Activated CD4-positive, CD25-positive, alpha-beta regulatory T cell treated with anti-CD3 and anti-CD28 coated beads, Interleukin-2, amount 50 U/mL, for 16 hours (primary cell): Measurements from ENCODE around the gene EXTL1.

Source experiments
- DNase-seq: peaks from one replicate; pipeline ENCODE4 v3.0.0-alpha.2; 2020; ENCODE audit warnings: low read depth, low spot score

The EXTL1 gene

GRCh38 chr1:26025060-26025459 lies 3.5 kb downstream of the EXTL1 start:
- no peak for DNase-seq

GRCh38 chr1:26025517-26025916 lies 3.9 kb downstream of the EXTL1 start:
- DNase-seq: no peak

GRCh38 chr1:26027716-26028489 lies 6.3 kb downstream of the EXTL1 start:
- no peak for DNase-seq

DNA sequence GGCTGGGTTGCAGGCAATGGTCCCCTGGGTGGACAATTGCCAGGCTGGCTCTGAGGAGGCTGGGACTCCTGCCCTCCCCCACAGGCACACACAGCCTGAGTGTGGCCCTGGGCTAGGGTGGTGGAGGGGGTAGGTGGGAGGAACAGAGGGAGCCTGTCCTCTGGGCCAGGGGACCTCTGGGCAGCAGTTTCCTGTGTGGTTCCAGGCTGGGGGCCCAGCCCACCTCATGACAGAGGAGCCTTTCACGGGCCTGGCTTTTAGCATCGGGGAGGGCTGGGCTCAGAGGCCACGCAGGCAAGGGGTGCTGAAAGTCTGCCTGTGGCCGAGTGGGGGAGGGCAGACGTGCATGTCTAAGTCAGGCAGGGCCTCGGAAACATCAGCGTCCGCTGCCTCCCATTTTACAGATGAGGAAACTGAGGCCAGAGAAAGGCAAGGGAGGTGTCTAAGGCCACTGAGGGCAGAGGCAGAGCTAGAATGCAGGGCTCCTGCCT lies 7.0 kb downstream of the EXTL1 start:
- DNase-seq: no peak

- DNase-seq: no peak
Observed at GRCh38 chr1:26029054-26029863, 7.7 kb downstream of the EXTL1 start.

GRCh38 chr1:26029864-26030481 lies 8.4 kb downstream of the EXTL1 start:
- no peak for DNase-seq

DNA sequence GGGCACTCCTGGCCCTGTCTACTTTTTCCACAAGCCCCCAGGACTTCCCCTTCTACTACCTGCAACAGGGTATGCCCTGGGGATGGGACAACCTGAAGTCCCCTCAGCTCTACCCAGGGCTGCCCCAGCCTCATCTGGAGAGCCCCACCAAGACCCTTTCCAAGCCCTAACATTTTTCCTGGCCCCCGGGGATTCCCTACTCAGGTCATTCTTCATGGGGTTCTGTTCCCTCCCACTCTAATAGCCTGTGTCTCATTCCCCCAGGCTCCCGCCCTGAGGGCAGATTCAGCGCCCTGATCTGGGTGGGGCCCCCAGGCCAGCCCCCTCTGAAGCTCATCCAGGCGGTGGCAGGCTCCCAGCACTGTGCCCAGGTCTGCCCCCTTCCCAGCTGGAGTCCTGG lies 9.6 kb downstream of the EXTL1 start:
- DNase-seq: no peak

GRCh38 chr1:26031611-26032220 lies 10.1 kb downstream of the EXTL1 start:
- DNase-seq: no peak

DNA sequence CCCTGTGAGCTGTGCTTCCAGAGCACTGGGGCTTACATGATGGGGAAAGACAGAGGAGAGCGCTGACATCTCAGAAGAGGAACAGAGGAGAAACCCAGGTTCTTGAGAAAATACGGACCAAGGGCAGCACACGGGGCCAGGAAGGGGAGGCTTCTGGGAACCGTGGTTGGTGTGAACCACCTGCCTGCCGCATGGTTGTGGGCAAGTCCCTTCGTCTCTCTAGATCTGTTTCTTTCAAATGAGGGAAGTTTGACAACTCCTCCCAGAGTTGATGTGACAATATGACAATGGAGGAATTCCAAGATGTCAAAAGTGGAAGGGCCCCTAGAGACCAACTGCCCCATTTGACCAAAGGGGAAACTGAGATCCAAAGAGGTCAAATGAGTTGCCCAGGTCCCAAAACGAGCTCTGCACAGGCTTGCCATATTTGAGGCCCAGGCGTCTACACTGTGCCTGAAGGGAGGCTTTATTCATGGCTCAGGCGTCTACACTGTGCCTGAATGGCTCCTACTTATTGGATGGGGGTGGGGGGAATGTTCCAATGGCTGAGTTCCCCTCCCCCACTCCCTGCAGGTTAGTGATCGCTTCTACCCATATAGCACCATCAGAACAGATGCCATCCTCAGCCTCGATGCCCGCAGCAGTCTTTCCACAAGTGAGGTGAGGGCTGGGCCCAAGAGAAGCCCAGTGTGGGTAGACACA lies 11.2 kb downstream of the EXTL1 start:
- no peak for DNase-seq

GRCh38 chr1:26034504-26035202 lies 13.1 kb downstream of the EXTL1 start:
- no peak for DNase-seq

DNA sequence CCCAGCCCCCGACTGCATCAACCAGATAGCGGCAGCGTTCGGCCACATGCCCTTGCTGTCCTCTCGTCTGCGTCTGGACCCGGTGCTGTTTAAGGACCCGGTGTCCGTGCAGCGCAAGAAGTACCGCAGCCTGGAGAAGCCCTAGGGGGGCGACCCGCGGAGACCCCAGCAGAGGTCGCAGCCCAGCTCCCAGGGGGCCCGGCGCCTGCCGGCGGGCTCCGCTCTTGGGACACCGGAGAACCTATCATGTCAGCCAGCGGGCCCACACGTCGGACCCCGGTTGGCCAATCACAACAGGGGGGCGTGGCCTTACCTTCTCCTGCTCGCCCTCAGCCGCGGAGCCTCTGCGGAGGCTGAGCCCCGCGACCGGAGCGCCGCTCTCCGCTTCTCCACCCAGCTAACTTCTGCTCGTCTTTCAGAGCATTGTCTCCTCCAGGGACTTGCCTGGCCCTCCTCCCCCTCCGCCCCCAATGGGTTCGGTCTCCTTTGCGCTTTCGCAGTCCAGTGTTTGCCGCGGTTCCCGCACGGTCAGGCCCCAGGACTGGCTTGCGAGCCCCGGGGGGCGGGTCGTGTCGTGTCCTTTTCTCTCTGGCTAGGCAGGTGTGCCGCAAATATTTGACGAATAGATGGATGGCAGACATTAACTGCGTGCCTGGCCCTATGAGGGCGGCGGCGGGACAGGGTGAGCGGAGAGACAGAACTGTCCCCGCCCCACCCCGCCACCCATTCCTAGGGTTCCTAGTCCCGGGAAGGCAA lies 13.8 kb downstream of the EXTL1 start:
- peak; percentile 83 for DNase-seq

- DNase-seq: peak; percentile 58
Observed at GRCh38 chr1:26035959-26036755, 14.6 kb downstream of the EXTL1 start.

- no peak for DNase-seq
Observed at GRCh38 chr1:26036756-26037281, 15.2 kb downstream of the EXTL1 start.

DNA sequence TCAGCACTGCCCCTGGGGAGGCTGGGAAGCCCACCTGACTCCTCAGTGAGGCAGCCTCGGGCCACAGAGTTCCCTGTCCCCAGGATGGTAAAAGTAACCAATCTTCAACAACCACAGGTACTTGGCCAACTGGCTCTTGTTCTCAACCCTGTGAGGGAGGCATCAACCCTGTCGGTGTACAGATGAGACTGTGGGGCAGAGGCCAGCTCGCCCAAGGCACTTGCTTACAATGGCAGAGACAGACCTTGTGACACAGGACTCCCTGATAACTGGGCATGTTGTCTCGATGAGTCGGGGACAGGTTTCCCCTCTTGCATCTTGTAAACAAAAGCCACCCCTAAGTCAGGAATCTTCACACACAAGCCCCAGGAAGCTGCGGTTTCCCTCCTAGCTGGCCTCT lies 16.3 kb downstream of the EXTL1 start:
- no peak for DNase-seq

DNA sequence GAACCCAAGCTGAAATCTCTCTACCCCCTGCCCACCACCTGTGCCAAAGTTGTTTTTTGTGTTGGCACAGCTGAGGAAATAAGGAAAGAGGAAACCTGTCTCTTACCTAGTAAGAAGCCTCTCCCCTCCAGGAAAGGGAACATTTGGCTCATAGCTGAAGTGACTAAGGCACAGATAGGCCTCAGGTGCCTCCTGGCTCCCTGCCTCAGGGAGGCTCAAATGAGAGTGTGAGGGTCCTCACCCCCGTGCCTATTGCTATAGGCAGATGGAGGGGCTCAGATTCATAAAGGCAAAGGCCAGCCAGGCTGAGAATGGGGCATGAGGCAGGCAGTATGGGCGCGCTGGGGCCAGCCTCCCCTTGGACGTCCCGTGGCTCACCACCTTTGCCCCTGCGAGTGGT lies 16.9 kb downstream of the EXTL1 start:
- no peak for DNase-seq

GRCh38 chr1:26038904-26039303 lies 17.3 kb downstream of the EXTL1 start:
- DNase-seq: no peak

DNA sequence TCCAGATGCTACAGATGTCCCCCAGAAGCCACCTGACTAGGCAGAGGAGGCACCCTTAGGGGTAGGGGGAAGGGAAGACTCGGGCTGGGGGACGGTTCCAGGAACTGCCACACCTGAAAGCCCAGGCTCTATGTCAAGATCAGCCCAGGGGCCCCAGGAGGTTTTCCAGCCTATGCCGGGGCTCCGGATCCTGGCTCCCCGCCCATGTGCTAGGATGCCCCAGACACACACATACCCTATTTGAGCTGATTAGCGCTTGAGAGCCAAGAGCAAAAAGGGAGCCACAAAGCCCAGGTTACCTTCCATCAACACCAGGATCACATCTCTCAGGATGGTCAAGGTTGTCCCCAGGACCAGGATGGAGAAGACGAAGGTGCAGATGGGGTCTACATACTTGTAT lies 19.8 kb downstream of the EXTL1 start:
- no peak for DNase-seq

DNA sequence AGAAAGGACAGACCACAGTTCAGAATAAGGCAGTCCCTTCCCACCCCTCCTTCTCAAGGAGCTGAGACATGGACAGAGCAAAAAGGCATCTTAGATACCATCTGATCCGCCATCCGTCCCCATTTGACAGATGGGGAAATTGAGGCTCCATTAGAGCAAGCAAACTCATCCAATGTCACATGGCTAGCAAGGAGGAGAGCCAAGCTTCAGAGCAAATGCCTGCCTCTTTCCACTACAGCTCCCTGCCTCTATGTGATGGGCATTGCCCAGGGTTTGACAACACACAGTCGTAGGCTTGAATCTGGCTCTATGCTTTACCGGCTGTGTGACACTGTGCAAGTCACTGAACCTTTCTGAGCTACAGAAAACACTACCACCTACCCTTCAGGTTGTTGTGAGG lies 20.4 kb downstream of the EXTL1 start:
- no peak for DNase-seq

- DNase-seq: no peak
Observed at GRCh38 chr1:26043765-26044164, 22.2 kb downstream of the EXTL1 start.
